ENCODE measurements around the gene ATP10B. TPM values are rescaled to one million over a fixed set of nuclear protein-coding genes. Genes with fewer than 3 reads are reported as not detected.

The ATP10B gene
- total RNA-seq, 1 experiment from 2014 or later: not detected

GRCh38 chr5:160550075-160550474, 301.9 kb downstream of the ATP10B start:
- DNase-seq (ENCODE audit: low read depth, low spot score) (no peak), ATAC-seq (no peak)
- Histone ChIP-seq H3K27ac (ENCODE audit: low read length) (no peak overlapping the region), H3K36me3 (ENCODE audit: control insufficient read depth, insufficient read depth, low read length) (no peaks in the 10 kb centered on the region), H3K4me1 (ENCODE audit: control insufficient read depth, insufficient read depth, low read length) (no peaks in the 10 kb centered on the region), H3K9me3 (ENCODE audit: control insufficient read depth, insufficient read depth, low read depth, low read length) (no peaks in the 10 kb centered on the region), H3K4me3 (ENCODE audit: low read depth in 2 of 2, low read length in 2 of 2) (no peak overlapping the region), H3K27me3 (ENCODE audit: control insufficient read depth, insufficient read depth, low read length) (no peaks in the 10 kb centered on the region)
- TF ChIP-seq TCF7L2 (IDR thresholded peaks at IDR 0.05; ENCODE audit: low read depth, low read length): no peak
- TF ChIP-seq CTCF (IDR thresholded peaks at IDR 0.05): no peak
- no peak for TF ChIP-seq REST (IDR thresholded peaks at IDR 0.05; ENCODE audit: insufficient read depth in 1 of 2, low read depth in 2 of 2, low read length in 1 of 2)
- TF ChIP-seq SIN3A (IDR thresholded peaks at IDR 0.05; ENCODE audit: borderline replicate concordance, insufficient read depth, low read depth, low read length): no peak
- no peak for TF ChIP-seq POLR2AphosphoS5 (IDR thresholded peaks at IDR 0.05; ENCODE audit: low read depth, low read length)
- intact Hi-C loops (cut with micrococcal nuclease; ENCODE audit: unreplicated experiment) (no loop called here), in situ Hi-C loops (cut with HindIII; ENCODE audit: low pct_unique_long_range_greater_than_20kb, low sequenced_read_pairs) (no loop called here)
- ChIA-PET POLR2A (no interaction called here), CTCF (no interaction called here)
- no TSS peak for BruUV-seq (replicated peaks)

GRCh38 chr5:160548949-160549645, 302.9 kb downstream of the ATP10B start:
- POLR2A ChIA-PET: no interaction called here
- no peak for ATAC-seq
- TF ChIP-seq TCF7L2 (IDR thresholded peaks at IDR 0.05; ENCODE audit: low read depth, low read length) (no peak), SIN3A (IDR thresholded peaks at IDR 0.05; ENCODE audit: borderline replicate concordance, insufficient read depth, low read depth, low read length) (no peak), REST (IDR thresholded peaks at IDR 0.05; ENCODE audit: insufficient read depth in 1 of 2, low read depth in 2 of 2, low read length in 1 of 2) (no peak), CTCF (IDR thresholded peaks at IDR 0.05) (no peak)
- CTCF ChIA-PET: no interaction called here
- H3K4me3 ChIP-seq (ENCODE audit: low read depth in 2 of 2, low read length in 2 of 2): no peak overlapping the region
- BruUV-seq (replicated peaks): no TSS peak
- no peak for DNase-seq (ENCODE audit: low read depth, low spot score)
- no peak overlapping the region for H3K27ac ChIP-seq (ENCODE audit: low read length)
- H3K27me3 ChIP-seq (ENCODE audit: control insufficient read depth, insufficient read depth, low read length): no peaks in the 10 kb centered on the region
- no peaks in the 10 kb centered on the region for H3K36me3 ChIP-seq (ENCODE audit: control insufficient read depth, insufficient read depth, low read length)
- H3K9me3 ChIP-seq (ENCODE audit: control insufficient read depth, insufficient read depth, low read depth, low read length): no peaks in the 10 kb centered on the region
- in situ Hi-C loops (cut with HindIII; ENCODE audit: low pct_unique_long_range_greater_than_20kb, low sequenced_read_pairs): no loop called here
- no peaks in the 10 kb centered on the region for H3K4me1 ChIP-seq (ENCODE audit: control insufficient read depth, insufficient read depth, low read length)
- intact Hi-C loops (cut with micrococcal nuclease; ENCODE audit: unreplicated experiment): no loop called here
